GM15510 (cell line): Measurements from ENCODE around the gene VSIG4.

ENCODE experiments used
- POLR2A ChIP-seq: IDR thresholded peaks from 3 replicates; pipeline ENCODE4 v1.6.1; 2011; ENCODE audit warnings: borderline replicate concordance; ENCODE audit not compliant: insufficient read length; ENCODE audit errors: extremely low read depth

VSIG4 gene

DNA sequence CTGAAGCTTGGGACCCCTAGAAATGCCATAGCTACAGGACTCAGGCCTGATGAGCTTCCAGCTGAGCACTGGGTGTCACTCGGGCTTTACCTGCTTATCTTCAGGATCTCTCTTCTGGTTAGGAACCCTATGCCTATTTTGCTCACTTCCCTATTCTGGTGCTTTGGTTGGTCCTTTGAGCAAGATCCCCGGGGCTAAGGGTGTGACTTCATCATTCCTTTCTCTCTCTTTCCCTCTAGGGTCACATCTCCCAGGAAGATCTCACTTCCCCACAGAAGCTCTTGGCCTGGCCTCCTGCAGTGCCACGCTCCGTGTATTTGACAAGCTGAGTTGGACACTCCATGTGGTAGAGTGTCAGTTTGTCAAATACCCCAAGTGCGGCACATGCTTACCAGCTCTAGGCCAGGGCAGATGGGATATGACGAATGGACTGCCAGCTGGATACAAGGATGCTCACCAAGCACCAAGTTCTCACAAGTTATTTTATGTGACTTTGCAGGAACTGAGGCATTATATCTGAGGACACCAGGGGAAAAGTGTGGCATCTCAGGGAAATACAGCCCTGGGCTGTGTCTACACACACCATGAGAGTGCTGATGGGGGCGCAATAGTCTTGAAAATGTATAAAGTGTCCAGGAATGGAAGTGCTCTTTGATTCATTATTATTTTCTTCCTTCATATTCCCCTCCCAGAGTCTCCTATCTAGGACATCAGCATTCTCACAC is 21.1 kb downstream of the VSIG4 start:
- TF ChIP-seq POLR2A, result no peak

DNA sequence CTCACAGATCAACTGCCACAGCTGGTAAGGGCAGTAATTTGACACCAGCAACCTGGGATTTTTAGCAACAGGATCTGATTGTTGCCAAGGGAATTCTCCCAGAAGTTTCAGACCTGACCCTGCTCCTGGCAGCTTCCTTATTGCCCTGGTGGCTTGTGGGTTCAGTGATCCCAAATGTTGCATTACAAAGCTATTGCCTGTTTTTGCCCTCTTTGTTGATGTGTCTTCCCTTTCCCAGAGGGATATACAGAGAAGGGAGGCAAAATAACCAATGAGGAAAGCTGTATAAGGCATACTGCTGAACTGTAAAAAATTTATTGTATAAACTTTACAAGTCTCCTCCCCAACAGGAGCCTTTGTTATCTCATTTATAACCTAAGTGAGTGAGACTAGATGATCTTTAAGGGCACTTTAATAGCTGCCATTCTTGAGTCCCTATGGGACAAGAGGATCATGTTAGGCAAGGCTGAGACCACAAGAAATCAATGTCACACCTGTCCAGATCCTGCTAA is 22.2 kb downstream of the VSIG4 start:
- no peak for TF ChIP-seq POLR2A

DNA sequence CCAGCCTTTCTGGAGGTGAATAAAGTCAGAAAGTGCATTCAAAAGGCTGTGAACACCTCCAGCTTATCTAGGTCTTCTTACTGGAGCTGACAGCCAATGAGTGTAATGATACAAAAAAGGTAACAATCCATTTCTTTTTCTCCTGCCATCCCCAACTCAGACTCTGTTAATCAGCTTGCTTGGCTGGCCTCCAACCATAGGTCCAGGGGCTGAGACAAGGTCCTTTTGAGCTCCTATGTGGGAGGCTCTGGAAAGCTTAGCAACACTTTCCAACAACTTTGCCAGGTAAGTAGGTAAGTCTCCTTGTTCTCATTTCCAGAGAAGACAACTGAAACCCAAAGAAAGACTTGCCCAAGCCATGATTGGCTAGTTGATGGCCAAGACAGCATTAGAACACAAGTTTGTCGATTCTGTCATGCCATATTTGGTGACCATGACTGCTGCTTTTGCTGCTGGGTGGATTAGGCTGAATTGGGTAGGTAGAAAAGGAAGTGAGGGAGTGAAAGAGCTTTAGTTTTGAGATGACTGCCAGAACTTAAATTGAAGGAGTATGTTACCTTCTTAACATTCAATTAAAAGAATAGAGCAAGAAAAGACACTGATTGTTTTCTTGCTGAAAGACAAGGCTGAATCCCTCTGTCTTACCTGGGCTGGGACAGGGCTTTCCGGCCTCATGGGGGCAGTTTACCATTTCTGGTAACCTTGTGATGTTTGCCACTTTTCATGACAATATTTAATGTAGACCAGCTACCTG is 22.8 kb downstream of the VSIG4 start:
- TF ChIP-seq POLR2A, result no peak

DNA sequence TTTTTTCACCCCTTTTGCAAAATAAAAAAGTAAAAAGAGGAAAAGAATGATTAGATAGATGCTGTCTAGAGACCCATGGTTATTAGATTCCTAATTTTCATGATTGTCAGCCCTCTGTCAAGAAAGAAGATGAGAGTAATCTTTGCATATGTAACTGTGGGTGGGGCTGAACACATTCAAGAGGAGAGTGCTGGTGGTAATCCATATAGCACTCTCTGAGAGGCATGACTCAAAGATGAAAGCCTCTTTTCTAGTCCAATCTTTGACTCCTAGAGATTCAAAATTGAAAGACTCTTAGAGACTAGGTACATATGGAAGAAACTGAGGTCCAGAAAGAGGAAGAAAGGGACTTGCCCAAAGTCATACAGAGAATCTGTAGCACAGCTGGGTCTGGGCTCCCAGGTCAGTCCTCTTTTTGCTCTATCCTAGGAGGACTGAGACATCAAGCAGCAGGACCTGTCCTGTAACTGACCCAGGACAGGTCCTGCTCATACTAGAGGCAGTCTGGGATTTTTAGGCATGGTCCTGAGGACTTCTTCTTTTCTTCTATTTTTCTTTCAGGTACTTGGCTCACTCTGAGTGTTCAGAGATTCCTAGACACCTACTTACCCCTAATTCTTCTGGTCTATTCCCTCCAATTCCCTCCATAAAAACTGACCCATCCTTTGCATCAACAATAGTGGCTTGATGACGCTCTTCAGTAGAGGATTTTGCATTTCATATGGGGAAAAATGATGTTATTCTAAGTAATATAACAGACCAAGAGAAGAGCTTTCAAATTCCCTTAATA is 23.8 kb downstream of the VSIG4 start:
- TF ChIP-seq POLR2A, result peak; percentile 31

DNA sequence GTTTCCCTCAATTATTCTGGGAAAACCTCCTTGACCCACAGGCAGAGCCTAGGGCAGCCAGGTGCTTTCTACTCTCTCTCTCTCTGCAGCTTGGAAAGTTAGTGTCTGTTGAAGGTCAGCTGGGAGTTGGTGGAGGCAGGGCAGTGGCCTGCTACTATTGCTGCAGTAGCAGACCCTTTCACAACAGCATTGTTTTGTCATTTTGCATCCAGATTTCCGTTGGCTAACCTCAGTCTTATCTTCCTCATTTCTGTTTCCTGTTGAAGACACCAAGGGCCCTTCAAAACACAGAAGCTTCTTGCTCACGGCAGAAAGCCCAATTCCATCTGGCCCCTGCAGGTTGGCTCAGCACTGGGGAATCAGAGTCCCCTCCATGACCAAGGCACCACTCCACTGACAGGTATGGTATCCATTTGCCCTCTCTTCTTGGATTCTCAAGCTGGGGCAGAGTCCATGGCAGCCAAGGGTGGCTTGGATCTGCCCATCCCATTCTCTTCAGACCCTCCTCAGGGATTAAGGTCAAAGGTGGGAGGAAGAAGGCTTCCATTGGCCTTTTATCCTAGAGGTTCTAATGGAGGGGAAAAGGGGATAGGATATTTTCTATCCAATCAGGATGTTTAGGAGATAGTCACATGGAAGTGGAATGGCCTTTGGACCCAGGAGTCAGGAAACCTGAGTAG is 24.6 kb downstream of the VSIG4 start:
- TF ChIP-seq POLR2A, result peak; percentile 23

DNA sequence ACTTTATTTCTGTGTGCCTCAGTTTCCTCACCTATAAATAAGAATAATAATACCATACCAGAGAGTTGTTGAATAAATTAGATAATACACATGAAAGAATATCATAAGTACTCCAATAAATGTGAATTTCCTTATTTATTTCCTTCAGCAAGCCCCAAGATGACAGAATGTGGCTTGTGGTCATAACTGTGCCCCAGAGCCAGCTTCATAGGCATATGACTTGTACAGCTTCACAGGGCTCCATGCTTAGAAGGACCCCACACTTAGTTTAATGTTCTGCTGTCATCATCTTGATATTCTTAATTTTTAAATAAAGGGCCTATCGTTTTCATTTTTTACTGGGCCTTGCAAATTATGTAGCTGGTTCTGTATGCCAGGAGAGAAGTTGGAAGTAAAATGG is 25.3 kb downstream of the VSIG4 start:
- no peak for TF ChIP-seq POLR2A

DNA sequence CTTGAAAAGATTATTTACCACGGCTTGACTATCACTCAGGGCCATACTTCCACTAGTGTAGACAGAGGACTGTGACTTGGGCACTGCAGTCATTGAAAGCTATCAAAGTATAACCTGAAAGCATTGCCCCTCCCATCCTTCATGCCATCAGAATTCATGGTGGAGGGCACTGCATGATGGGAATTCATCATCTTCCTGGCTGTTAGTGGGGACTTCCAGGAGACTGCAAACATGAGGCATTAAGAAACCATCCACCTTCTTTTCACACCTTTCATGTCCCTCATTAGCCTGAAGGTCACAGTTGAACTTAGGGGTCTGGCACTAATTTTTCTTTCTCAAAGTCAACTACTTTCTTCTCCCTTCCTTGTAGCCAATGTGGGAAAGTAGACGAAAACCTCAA is 25.8 kb downstream of the VSIG4 start:
- TF ChIP-seq POLR2A, result no peak

DNA sequence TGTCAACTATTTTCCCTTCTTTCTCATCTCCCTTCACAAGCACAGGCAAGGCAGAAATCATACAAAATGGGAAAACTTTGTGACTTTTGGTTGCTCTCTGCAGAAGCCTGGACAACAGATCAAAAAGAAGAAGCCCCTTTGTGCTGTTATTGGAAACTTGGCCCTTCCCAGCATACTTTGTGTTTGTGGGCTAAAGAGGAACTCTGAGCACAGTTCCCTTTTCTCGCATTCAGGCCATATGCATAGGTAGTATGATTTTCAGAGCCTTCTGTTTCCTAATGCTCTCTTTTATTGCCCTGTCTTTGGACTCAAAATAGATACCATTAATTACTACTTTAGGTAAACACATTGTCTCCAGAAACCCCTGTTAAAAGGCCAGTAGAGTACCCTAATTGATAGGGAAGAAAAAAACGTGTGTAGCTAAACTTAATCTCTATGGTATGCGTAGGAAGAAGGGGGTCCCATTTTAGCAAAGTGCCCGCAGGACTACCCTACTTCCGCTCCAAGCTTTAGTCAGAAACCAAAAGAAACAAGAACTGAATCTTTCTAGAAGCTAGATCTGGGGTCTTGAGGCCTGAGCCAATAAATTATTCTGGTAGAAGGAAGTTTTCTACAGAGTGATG is 26.6 kb downstream of the VSIG4 start:
- no peak for TF ChIP-seq POLR2A

DNA sequence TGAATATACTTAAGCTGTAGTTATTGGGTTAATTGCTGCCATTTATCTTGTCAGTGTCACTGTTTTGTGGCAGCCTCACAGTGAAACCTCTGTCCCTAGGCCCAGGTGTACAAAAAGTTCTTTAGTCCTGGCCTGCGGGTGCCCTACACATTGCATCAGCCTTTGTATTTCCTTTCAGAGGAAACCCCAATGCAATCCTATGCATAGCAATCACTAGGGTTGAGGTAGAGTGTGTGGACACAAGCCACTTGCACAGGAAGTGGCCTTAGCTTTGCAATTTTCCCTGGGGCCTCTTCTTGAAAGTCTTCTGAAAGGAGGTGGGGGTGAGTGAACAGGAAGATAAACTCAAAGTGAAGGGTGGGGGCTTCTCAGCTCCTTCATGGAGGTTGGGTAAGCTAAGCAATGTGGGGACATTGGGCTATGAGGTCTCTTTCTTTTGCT is 27.8 kb downstream of the VSIG4 start:
- no peak for TF ChIP-seq POLR2A

DNA sequence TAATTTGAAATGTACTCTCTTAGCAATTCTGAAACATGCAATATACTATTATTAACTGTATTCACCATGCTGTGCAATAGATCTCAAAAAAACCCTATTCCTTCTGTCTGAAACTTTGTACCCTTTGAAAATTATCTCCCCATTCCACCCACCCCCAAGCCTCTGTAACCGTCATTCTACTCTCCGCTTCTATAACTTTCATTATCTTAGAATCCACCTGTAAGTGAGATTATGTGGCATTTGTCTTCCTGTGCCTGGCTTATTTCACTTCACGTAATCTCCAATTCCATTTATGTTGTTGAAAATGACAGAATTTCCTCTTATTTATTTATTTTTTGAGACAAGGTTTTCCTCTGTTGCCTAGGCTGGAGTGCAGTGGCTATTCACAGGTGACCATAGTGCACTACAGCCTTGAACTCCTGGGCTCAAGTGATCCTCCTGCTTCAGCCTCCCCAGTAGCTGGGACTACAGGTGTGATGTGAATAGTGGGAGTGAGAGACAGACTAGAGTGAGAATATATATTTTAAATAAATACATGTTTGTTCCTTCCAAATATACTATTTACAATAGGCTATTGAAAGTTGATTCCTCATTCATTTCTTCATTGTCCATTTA is 30.5 kb downstream of the VSIG4 start:
- TF ChIP-seq POLR2A, result no peak

DNA sequence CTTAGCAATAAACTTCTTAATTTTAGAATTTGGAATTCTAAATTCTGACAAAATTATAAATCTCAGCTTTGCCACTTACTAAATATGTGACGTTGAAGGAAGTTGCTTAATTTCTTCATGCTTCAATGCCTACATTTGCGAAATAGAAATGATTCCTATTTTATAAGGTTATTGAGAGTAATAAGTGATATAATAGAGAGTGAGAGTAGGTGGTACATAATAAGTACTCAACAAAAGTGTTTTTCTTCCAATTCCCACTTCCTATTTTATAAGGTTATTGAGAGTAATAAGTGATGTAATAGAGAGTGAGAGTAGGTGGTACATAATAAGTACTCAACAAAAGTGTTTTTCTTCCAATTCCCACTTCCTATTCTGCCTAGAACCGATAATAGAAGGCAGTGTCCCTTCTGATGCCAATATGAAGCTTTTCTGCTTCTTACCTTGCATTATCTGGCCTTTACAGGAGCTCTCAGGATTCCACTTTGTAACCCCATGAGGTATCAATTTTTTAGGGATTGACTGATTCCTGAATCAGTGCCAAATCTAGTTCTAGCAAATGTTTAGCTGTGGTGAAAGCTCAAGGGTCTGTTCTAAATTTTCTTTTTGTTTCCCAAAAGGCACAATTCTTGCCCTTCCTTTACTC is 31.4 kb downstream of the VSIG4 start:
- no peak for TF ChIP-seq POLR2A

DNA sequence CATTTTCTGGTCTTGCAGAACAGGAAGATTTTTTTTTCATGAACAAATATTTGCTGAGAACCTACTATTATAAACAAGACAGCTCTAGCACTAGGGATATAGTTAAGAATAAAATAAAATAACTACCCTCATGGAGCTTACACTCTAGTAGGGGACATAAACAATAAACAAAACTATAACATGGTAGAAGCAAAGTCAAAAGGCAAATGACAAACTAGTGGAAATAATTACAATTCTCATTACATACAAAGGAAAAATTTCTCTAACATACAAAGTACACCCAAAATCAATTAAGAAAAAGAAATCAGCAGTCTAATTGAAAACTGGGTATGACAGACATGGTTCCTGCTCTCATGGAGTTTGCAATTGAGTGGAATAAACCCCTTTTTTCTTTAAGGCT is 32.0 kb downstream of the VSIG4 start:
- no peak for TF ChIP-seq POLR2A

DNA sequence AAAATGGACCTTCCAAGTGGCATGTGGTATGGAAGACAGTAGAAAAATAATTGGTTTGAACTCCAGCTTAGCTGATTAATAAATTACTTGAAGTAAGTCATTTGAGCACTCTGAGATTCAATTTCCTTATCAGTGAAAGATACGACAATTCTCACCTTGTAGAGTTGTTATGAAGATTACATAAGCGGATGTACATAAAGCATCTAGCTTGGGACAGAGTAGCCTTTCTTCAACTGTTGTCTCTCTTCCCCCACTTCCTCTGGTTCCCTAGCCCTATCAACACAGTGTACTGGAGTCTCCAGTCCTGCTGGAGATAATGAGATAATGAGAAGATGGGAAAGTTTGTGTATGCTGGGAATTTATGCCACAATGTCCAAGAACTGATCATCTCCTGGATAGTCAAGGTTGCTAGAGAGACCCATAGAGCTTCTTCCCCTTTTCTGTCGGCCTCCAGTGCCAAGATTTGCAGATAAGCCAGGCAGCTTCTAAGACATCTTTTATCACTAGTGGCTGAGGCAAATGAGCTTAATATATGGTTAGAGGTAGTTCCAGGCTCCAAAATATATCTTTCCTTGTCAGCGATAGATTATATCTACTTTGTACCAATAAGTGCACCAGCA is 33.9 kb downstream of the VSIG4 start:
- TF ChIP-seq POLR2A, result no peak
